Neutrophil (primary cell): ENCODE data around the gene SLAMF9.

Experiments
- H3K27ac ChIP-seq: fragments of 200-600 bp; sonication (generic); 2 replicates; pipeline ENCODE4 v1.5.1; 2016; ENCODE audit warnings: mild to moderate bottlenecking, moderate library complexity
- H3K27me3 ChIP-seq: fragments of 200-600 bp; sonication (generic); 2 replicates; pipeline ENCODE4 v1.6.0; 2016; ENCODE audit warnings: mild to moderate bottlenecking
- H3K36me3 ChIP-seq: fragments of 200-600 bp; sonication (generic); 2 replicates; pipeline ENCODE4 v1.5.1; 2017
- H3K4me1 ChIP-seq, 2 experiments: fragments of 200-600 bp in 1 of 2; sonication (generic) in 1 of 2; 1 replicate in 1 of 2; 2 replicates in 1 of 2; pipeline versions ENCODE4 v1.5.1 to v1.6.1; 2013 to 2016; ENCODE audit warnings: low read depth in 1 of 2, low read length in 1 of 2, mild to moderate bottlenecking in 1 of 2, moderate library complexity in 1 of 2; ENCODE audit not compliant: control insufficient read depth in 1 of 2, insufficient read depth in 1 of 2
- H3K4me3 ChIP-seq, 2 experiments: fragments of 200-600 bp in 1 of 2; sonication (generic) in 1 of 2; 1 replicate in 1 of 2; 2 replicates in 1 of 2; pipeline ENCODE4 v1.5.1; 2013 to 2016; ENCODE audit warnings: low read depth in 1 of 2, low read length in 1 of 2, mild to moderate bottlenecking in 1 of 2, moderate library complexity in 1 of 2
- H3K9me3 ChIP-seq: fragments of 200-600 bp; sonication (generic); 2 replicates; pipeline ENCODE4 v1.5.1; 2016
- TF ChIP-seq, protein P1 (sequence below): fragments of 200-600 bp; sonication (generic); IDR thresholded peaks from 2 replicates; pipeline ENCODE4 v1.5.1; 2016; ENCODE audit warnings: antibody characterized with exemption

SLAMF9 gene

DNA sequence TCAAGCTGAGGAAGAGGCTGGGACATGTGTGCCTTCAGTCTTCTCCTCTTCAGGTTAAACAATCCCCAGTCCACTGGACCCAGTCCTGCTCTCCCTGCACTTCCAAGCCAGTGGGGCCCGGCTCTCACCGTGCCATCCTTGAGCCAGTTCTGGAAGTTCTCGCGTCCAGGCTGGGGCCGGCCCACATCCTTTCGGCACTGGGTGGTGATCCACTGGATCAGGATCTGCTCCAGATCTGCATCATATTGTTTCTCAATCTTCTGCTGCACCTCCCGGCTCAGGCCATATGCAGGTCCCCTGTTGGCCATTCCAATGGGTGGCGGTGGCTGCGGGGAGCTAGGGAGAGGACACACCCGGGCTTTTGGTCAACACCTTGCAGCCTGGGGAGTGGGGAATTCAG is 33.8 kb downstream of the SLAMF9 start:
- Histone ChIP-seq H3K9me3 (no peaks in the 10 kb centered on the region), H3K4me3 (peak overlapping the region; percentile 88 to 100), H3K36me3 (peaks cover 62% of the 10 kb centered on the region), H3K4me1 (peaks cover 46 to 55% of the 10 kb centered on the region in 2 experiments), H3K27me3 (no peaks in the 10 kb centered on the region), H3K27ac (peak overlapping the region; percentile 97)
- TF ChIP-seq, protein P1, sequence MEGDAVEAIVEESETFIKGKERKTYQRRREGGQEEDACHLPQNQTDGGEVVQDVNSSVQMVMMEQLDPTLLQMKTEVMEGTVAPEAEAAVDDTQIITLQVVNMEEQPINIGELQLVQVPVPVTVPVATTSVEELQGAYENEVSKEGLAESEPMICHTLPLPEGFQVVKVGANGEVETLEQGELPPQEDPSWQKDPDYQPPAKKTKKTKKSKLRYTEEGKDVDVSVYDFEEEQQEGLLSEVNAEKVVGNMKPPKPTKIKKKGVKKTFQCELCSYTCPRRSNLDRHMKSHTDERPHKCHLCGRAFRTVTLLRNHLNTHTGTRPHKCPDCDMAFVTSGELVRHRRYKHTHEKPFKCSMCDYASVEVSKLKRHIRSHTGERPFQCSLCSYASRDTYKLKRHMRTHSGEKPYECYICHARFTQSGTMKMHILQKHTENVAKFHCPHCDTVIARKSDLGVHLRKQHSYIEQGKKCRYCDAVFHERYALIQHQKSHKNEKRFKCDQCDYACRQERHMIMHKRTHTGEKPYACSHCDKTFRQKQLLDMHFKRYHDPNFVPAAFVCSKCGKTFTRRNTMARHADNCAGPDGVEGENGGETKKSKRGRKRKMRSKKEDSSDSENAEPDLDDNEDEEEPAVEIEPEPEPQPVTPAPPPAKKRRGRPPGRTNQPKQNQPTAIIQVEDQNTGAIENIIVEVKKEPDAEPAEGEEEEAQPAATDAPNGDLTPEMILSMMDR = no peak

DNA sequence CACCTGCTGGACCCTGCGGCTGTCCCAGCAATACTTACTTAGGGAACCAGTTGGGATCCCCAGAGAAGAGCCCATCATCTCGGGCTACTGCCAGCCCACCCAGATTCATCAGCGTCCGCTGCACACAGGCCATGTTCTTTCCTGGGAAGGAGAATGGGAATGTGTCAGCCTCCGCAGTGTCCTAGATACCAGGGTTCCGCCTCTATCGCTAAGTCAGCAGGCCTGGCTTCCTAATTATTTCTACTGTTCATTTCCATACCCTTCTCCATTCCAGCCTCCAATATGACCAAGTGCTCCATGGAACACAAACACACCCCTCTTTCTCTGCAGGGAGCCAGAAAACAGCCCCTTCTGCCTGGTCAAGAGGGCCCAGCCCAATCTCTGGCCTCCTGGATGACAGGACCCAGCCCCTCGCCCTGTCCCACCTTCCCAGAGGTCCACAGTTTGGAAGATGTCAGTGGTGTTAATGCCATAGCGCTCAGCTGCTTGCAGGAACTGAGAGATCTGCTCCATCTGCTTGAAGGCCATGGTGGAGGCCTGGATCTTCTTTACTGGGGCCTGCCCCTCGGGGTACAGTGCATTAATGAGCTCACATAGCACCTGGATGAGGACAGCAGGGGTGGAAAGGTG is 34.7 kb downstream of the SLAMF9 start:
- H3K27ac ChIP-seq = peak overlapping the region; percentile 97
- H3K9me3 ChIP-seq = no peaks in the 10 kb centered on the region
- TF ChIP-seq, protein P1 = no peak
- H3K27me3 ChIP-seq = no peaks in the 10 kb centered on the region
- peaks cover 69% of the 10 kb centered on the region for H3K36me3 ChIP-seq
- H3K4me1 ChIP-seq = peaks cover 46 to 55% of the 10 kb centered on the region in 2 experiments
- H3K4me3 ChIP-seq = no peak overlapping the region

DNA sequence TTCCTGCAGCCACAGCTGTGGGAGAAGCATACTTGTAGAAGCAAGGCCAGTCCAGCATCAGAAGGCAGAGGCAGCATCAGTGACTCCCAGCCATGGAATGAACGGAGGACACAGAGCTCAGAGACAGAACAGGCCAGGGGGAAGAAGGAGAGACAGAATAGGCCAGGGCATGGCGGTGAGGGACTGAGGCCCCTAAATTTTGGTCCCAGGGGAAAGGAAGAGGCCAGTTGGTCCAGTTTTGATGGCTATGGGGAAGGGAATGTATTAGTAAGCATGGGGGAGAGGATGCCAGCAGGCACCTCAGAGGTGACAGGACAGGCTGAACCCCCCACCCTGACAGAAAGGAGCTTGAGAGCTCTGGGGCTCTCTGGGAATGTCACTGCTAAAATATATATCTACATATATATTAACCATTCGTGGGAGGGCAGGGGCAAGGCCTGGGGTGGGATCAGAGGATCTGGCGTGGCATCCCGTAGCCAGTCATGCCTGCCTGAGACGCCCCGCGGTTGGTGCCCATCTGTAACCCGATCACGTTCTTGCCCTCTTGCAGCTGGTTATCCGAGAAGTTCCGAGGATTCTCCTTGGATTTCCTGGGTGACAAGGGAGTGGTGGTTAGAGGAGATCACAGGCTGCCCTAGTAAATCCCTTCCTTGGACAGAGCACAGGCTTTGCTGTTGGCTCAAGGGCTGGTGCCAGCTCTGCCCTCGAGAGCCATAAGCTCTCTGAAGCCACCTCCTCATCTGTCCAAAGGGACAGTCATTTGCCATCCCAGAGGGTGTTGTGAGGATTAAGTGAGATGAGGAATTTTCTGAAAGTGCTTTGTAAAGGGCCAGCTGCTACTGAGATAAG is 35.5 kb downstream of the SLAMF9 start:
- Histone ChIP-seq H3K4me1 (peaks cover 40 to 61% of the 10 kb centered on the region in 2 experiments), H3K27ac (peak overlapping the region; percentile 97)

DNA sequence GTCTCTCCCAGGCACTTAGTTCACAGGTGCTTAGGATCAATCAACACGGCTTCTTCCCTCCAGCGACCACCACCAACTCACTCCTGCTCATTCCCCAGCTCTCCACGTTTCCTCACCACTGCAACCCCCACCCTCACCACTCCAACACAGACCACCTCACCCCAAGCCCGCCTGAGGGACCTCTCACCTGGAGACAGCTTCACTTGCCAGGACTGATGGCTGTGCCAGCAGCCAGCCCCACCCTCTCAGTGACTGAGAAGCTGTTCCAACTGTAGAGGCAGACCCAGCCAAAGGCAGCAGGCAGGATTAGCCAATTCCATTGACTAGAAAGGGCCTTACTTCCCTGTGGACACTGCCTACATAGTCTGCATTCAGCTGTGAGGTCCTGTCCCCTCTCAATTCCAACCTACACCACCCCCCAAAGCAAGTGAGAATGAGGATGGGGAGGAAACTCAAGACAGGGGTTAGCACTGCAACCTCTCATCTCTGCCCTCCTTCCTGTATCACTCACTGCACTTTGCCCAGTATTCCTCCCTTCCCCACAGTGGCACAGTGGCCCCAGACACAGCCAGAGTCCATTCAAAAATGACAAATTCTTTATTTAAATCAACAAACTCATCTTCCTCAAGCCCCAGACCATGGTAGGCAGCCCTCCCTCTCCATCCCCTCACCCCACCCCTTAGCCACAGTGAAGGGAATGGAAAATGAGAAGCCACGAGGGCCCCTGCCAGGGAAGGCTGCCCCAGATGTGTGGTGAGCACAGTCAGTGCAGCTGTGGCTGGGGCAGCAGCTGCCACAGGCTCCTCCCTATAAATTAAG is 36.3 kb downstream of the SLAMF9 start:
- Histone ChIP-seq H3K4me3 (no peak overlapping the region), H3K4me1 (peaks cover 33 to 59% of the 10 kb centered on the region in 2 experiments), H3K27me3 (no peaks in the 10 kb centered on the region), H3K27ac (peak overlapping the region; percentile 97), H3K36me3 (peaks cover 75% of the 10 kb centered on the region), H3K9me3 (no peaks in the 10 kb centered on the region)
- TF ChIP-seq, protein P1 = no peak

More for the DNA sequence above, 35.5 kb downstream of the SLAMF9 start:
- TF ChIP-seq, protein P1 = no peak
- Histone ChIP-seq H3K36me3 (peaks cover 77% of the 10 kb centered on the region), H3K9me3 (no peaks in the 10 kb centered on the region), H3K4me3 (no peak overlapping the region), H3K27me3 (no peaks in the 10 kb centered on the region)

DNA sequence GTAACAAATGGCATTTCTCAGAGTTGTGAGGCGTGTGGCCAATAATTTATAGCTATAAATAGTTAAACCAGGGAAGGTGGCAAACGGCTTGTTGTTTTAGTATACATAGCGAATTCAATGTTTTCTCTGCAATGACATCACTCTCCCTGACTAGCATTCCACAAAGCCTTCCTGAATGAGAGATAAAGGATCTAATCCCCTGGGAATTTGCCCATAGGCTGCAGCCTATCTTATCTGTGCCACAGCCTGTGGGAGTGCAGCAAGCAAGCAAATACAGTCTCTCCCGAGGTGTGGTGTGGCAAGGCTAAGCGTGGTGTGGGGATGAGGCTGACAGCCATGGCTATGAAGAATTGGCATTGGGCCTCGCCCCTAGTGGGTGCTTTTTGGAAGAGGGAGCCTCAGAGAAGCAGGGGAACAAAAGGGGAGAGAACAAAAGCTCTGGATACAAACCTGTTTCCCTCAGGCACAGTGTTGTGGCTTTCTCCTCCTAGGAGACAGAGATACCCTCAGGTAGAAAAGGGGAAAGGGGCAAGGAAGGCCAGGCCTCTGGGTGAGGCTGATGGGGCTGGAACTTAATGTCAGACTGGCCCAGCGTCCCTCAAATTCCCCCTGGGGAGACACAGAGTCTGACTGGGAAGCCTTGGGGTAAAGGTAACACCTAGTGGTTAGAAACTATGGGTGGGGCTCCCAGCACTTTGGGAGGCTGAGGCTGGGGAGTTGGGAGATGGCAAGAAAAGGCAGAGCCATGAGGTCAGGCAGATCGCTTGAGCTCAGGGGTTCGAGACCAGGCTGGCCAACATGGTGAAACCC is 37.6 kb downstream of the SLAMF9 start:
- H3K27ac ChIP-seq = peak overlapping the region; percentile 65
- peaks cover 73% of the 10 kb centered on the region for H3K36me3 ChIP-seq
- TF ChIP-seq, protein P1 = no peak
- no peak overlapping the region for H3K4me3 ChIP-seq
- H3K27me3 ChIP-seq = no peaks in the 10 kb centered on the region
- no peaks in the 10 kb centered on the region for H3K9me3 ChIP-seq
- H3K4me1 ChIP-seq = peaks cover 33 to 59% of the 10 kb centered on the region in 2 experiments
